ENCODE data around the gene EVL.
"Not testable (repeated sequence)": the region's sequence is repeated elsewhere in the genome, so short reads cannot be mapped to it uniquely, and the experiment has no call there.

EVL gene

DNA sequence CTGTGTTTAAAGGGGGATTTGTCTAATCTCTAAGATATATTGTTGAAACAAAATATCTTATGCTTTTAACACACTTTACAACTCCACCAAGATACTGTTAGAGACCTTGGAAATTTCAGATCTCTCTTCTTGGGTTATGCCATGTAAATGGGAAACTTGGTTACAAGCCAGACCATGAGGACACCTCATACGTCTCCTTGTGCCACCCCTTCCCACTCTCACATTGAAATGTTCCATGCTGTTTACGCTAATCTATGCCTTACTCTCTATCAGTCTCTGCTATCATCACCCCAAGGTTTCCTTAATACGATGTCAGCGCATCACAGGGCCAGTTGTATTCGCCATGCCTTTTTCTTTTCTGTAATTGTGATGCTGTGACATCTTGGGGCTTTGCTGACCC is 107.6 kb downstream of the EVL start:
- no peak for DNase-seq (ENCODE audit: low read depth)

DNA sequence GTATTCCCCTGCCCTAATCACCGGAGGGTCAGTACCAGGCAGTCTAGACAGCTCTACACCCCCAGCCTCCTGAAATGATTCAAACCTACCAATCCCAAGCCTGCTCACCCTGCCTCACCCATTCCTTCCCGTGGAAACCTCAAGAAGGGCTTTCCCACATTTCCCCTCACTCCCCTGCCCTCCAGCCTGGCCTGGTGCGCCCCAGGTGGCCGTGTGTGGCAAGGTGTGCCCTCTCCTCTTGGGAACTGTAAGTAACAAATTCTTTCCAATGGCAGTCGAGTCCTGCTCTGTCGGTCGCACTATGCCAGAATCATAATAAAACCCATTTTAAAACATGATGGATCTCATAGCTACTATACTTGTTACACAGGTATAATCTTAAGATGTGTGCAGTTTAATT is 108.1 kb downstream of the EVL start:
- no peak for DNase-seq (ENCODE audit: low read depth)

DNA sequence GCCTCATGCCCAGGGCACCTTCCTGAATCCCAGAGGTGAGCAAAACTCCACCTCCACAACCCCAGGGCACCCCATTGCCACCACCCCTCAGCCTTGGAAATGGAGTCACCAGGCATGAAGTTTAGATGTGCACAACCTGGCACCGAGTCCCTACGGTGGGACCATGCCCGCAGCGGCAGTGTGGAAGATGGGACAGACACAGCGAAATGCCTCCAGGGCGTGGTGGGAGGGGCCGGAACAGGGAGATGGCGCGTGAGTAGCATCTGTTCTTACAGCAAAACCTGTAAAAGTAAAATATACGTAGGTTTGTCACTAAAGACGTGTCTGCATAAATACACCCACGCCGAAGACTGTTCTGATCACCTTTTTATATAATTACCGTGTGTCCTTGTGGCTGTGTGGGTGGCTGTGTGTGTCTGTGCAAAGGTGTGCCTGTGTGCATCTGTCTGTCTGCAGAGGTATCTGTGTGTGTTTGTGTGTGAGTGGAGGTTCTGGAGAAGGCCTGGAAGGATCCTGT is 111.6 kb downstream of the EVL start:
- DNase-seq (ENCODE audit: low read depth), result no peak

GRCh38 chr14:100178691-100179090 is 113.5 kb downstream of the EVL start:
- DNase-seq (ENCODE audit: low read depth), result no peak

- DNase-seq (ENCODE audit: low read depth), result not testable (repeated sequence)
Measured at GRCh38 chr14:100180671-100181070, 115.4 kb downstream of the EVL start.

DNA sequence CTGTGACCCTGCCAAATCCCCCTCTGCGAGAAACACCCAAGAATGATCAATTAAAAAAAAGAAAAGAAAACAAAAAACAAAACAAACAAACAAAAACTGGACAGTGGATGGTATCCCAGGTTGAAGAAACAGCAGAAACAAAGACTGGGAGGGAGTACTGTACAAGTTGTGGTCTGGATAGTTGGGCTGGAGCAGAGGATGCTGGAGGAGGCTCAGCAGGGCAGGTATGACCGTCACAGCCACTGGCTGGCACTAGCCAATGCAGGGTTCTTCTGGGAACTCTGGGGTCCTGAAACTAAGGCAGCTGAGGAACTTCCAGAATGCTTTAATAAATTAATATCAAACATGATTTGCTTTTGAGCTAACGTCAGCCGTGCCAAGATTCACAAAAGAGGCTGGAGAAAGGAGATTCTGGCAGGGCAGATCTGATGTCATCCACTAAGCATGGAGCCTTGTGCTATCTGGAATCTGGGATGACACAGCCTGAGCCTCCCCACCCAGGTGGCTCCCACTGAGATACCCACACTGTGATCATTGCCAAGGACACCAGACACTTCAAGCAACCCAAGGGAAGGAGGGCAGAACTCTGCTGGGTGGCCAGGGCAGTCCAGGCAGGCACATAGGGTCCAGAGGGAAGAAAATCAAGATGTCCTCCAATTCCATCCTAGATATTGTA is 116.8 kb downstream of the EVL start:
- not testable (repeated sequence) for DNase-seq (ENCODE audit: low read depth)

GRCh38 chr14:100187247-100187833 is 122.1 kb downstream of the EVL start:
- DNase-seq (ENCODE audit: low read depth), result no peak

GRCh38 chr14:100188392-100189030 is 123.3 kb downstream of the EVL start:
- DNase-seq (ENCODE audit: low read depth), result no peak

DNA sequence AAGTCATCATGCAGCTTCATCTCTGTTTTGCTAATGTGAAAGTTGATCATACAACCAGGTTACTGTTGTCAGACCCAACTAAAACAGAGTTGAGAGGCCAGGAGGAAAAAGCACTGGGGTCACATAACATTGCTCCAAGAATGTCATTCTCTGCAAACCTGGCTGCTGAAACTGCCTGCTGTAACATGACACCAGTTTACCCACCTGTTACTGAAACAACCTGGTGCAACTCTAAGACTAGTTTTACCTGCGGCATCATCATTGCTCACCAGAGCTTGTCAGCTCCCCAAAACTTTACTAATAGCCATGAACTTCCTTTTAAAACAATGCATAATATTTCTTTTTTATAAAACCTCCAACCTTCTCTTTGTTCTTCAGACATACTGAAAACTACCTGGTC is 124.9 kb downstream of the EVL start:
- DNase-seq (ENCODE audit: low read depth), result no peak

DNA sequence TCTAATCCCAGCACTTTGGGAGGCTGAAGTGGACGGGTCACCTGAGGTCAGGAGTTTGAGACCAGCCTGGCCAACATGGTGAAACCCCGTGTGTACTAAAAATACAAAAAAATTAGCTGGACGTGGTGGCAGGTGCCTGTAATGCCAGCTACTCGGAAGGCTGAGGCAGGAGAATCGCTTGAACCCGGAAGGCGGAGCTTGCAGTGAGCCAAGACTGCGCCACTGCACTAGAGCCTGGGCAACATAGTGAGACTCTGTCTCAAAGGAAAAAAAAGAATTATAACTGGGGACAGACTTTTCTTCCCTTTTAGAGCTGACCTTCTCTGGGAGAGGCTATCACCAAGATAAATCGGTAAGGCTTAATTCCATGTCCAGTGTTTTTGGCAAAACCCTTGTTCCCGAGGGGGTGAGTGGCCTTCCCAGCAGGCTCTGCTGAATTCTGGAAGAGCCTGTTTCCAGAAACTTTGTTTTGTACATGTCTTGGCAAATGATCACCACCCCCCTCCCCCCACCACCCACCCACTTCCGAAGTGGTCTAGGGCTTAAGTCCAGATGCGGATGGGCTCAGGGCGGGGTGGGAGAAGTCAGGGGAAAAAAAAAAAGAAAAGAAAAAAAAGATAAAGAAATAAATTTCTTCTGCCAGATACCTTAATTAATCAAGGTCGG is 126.5 kb downstream of the EVL start:
- no peak for DNase-seq (ENCODE audit: low read depth)

DNA sequence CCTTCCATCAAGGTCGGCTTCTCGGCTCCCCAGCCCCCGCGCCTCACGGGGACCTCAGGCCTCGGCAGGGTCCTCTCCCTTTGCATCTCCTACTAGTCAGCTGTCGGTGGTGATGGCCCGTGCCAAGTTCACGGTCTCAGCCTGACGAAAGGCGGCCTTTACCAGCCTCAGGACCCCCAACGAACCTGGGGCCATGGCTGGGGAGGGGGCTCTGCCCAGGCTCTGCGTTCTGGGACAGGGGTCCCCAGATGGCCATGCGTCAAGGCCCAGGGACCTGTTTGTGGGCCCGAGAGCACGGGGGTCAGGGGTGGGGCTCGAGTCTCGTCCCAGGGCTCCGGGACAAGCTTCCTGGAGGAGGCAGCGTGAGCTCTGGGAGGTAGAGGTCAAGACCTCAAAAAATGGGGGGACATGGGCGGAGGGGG is 127.0 kb downstream of the EVL start:
- no peak for DNase-seq (ENCODE audit: low read depth)

DNA sequence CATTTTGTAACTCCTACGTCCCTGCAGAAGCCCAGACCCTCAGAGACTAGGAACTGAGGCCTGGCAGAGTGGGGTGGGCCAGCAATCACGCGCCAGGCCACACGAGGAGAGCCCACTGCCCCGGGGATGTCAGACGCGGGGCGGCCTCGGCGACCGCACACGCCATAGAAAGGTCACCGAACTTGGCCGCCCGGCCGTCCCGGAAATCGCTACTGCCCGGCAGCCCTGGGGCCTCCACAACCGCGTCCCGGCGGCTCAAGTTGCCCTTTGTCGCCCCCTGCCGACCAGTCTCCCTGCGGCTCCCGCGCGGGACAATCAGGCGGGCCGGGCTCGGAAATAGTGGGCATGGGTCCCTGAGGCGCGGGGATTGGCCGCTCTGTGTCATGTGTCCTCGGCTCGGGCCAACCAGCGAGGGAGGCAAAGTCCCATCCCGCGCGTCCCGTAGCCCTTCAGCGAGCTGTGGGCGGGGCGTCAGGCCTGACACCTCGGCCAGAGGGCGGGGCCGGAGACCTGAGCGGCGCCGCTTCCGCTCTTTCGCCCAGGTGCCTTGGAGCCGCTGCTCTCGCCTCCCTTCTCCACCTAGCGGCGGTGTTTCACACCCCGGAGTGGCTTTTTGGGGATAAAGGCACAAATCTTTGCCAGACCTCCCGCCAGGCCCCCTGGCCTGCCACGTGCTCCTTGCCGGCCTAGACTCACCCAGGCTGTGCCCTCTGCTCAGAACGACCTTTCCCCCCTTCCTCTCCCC is 127.6 kb downstream of the EVL start:
- peak; percentile 98 for DNase-seq (ENCODE audit: low read depth)
